HepG2 (cell line): Measurements from ENCODE around the gene NSMCE1. TPM values are rescaled to one million over a fixed set of nuclear protein-coding genes. Genes with fewer than 3 reads are reported as not detected.

Experiments used
- ARID4A ChIP-seq: sonication (generic); formaldehyde crosslinking; IDR thresholded peaks from 2 replicates; pipeline ENCODE4 v1.5.0; 2020; ENCODE audit warnings: mild to moderate bottlenecking, missing genetic modification reagents, borderline replicate concordance
- FOXO1 ChIP-seq: sonication (generic); formaldehyde crosslinking; IDR thresholded peaks from 2 replicates; pipeline ENCODE4 v1.4.0; 2020; ENCODE audit warnings: missing genetic modification reagents
- IKZF5 ChIP-seq: IDR thresholded peaks from 2 replicates; pipeline ENCODE4 v1.6.1; 2018; ENCODE audit warnings: missing genetic modification reagents, mild to moderate bottlenecking, missing compliant biosample characterization
- ISX ChIP-seq: sonication (generic); formaldehyde crosslinking; conservative IDR thresholded peaks from 2 replicates; pipeline ENCODE4 v1.5.0; 2020; ENCODE audit warnings: missing genetic modification reagents
- KDM6A ChIP-seq: IDR thresholded peaks from 2 replicates; pipeline ENCODE4 v1.6.1; 2016; ENCODE audit warnings: low read depth
- MIER3 ChIP-seq: IDR thresholded peaks from 2 replicates; pipeline ENCODE4 v1.6.1; 2016; ENCODE audit warnings: missing compliant biosample characterization, borderline replicate concordance
- PCBP1 ChIP-seq: fragments of 200-400 bp; formaldehyde crosslinking; IDR thresholded peaks from 2 replicates; pipeline ENCODE4 v1.6.1; 2017; ENCODE audit warnings: mild to moderate bottlenecking, low read depth, low read length, borderline replicate concordance
- SIX4 ChIP-seq: sonication (generic); formaldehyde crosslinking; IDR thresholded peaks from 2 replicates; pipeline ENCODE4 v1.4.0; 2020; ENCODE audit warnings: missing genetic modification reagents
- SKIL ChIP-seq: sonication (generic); formaldehyde crosslinking; IDR thresholded peaks from 2 replicates; pipeline ENCODE4 v1.8.0; 2022; ENCODE audit warnings: missing genetic modification reagents, mild to moderate bottlenecking, moderate library complexity, borderline replicate concordance
- SRF ChIP-seq: IDR thresholded peaks from 2 replicates; pipeline ENCODE4 v1.6.1; 2011; ENCODE audit warnings: mild to moderate bottlenecking, low read depth, low read length, moderate library complexity
- ZBTB37 ChIP-seq: sonication (generic); formaldehyde crosslinking; IDR thresholded peaks from 2 replicates; pipeline ENCODE4 v1.4.0; 2020; ENCODE audit warnings: mild to moderate bottlenecking, missing genetic modification reagents
- ZNF18 ChIP-seq: sonication (generic); formaldehyde crosslinking; IDR thresholded peaks from 2 replicates; pipeline ENCODE4 v1.8.0; 2022; ENCODE audit warnings: mild to moderate bottlenecking, missing genetic modification reagents; ENCODE audit not compliant: insufficient replicate concordance
- ZNF235 ChIP-seq: sonication (generic); formaldehyde crosslinking; IDR thresholded peaks from 2 replicates; pipeline ENCODE4 v1.8.1; 2023; ENCODE audit warnings: mild to moderate bottlenecking, missing genetic modification reagents, borderline replicate concordance
- ZNF24 ChIP-seq: fragments of 450-650 bp; IDR thresholded peaks from 2 replicates; pipeline ENCODE4 v1.6.1; 2017; ENCODE audit warnings: antibody characterized with exemption, mild to moderate bottlenecking
- ZNF431 ChIP-seq: sonication (generic); formaldehyde crosslinking; IDR thresholded peaks from 2 replicates; pipeline ENCODE4 v1.9.0; 2022; ENCODE audit warnings: missing genetic modification reagents, low read depth, mild to moderate bottlenecking, borderline replicate concordance
- polyA plus RNA-seq, 8 experiments: library from polyadenylated mRNA; depleted of rRNA in 3 of 8; stranded (reverse) in 7 of 8; unstranded in 1 of 8; fragments of >200 nt; fragmentation: Illumina TruSeq in 4 of 8; extraction: Trizol in 4 of 8; gene quantifications; 2 replicates each; pipeline versions ENCODE4 v1.2.1 to v1.2.3, GENCODE V29; 2011 to 2016; ENCODE audit warnings: low read depth in 4 of 8, missing spikeins in 1 of 8, mixed read lengths in 1 of 8; ENCODE audit not compliant: insufficient read depth in 1 of 8
- total RNA-seq, 5 experiments: library from RNA; depleted of rRNA; stranded (reverse); fragments of >200 nt; fragmentation: Illumina TruSeq; extraction: Trizol; gene quantifications; 2 replicates each; pipeline ENCODE4 v1.2.3, GENCODE V29; 2016; ENCODE audit warnings: low read depth in 1 of 5

NSMCE1 gene
- total and polyA plus RNA-seq, 2 of the 13 experiments (the other 11 are each of a cell fraction or from before 2014, with no cell fraction given) = 42.7 to 52.9 TPM

- TF ChIP-seq FOXO1 (CRISPR knock-in tag) (peak; percentile 65; the same call in 1 of the 2 replicates), SKIL (CRISPR knock-in tag) (no peak), PCBP1 (no peak), KDM6A (CRISPR knock-in tag) (no peak), ZNF18 (CRISPR knock-in tag) (no peak), SRF (no peak), ZNF235 (CRISPR knock-in tag) (no peak), ZNF431 (no peak), ZNF24 (no peak), ISX (CRISPR knock-in tag) (no peak), SIX4 (CRISPR knock-in tag) (no peak), ZBTB37 (CRISPR knock-in tag) (no peak), IKZF5 (CRISPR knock-in tag) (0 out of 2 replicates have a peak, but pooled peaks have one; percentile 44), ARID4A (no peak), MIER3 (CRISPR knock-in tag) (no peak)
Observed at GRCh38 chr16:27264151-27264550, 4.4 kb downstream of the NSMCE1 start (continued).
